ENCODE data around the gene POGZ. TPM values are rescaled to one million over a fixed set of nuclear protein-coding genes. Genes with fewer than 3 reads are reported as not detected.

The POGZ gene
- total RNA-seq, 1 experiment from 2014 or later, result 77.9 TPM

DNA sequence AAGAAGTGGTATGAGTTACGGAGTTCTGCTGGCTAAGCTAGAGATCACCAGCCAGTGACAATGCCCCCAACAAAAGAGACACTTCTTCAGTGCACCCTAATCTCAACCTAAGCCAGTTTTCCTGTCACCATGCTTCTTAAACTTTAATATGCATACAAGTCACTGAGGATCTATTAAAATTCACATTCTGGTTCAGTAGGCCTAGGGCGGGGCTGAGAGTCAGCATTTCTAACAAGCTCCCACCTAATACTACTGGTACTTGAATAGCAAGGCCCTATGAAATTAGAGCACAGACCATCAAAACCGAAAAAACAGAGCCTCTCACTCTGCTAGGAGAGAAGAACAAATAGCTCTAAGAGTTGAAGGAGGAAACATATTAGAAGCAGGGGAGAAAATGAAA lies 52.0 kb downstream of the POGZ start:
- Histone ChIP-seq H3K27ac (ENCODE audit: low read length) (no peak overlapping the region), H2AFZ (ENCODE audit: low read length) (no peak overlapping the region), H3K4me3 (ENCODE audit: low read length) (no peak overlapping the region), H3K4me1 (ENCODE audit: insufficient read depth, low read length) (no peaks in the 10 kb centered on the region), H3K9me2 (replicated peaks; ENCODE audit: low read length) (no peaks in the 10 kb centered on the region), H4K20me1 (ENCODE audit: low read length) (no peaks in the 10 kb centered on the region; the same call in 1 of the 2 replicates), H3K4me2 (ENCODE audit: low read length) (no peak overlapping the region), H3F3A (ENCODE audit: low read length, unreplicated experiment) (peaks cover 4% of the 10 kb centered on the region), H3K36me3 (ENCODE audit: low read depth, low read length) (peaks cover 62% of the 10 kb centered on the region), H3K9ac (ENCODE audit: low read length) (no peak overlapping the region), H3K9me3 (ENCODE audit: low read length) (no peaks in the 10 kb centered on the region), H3K79me2 (ENCODE audit: low read length) (no peaks in the 10 kb centered on the region), H3K27me3 (ENCODE audit: low read length) (no peaks in the 10 kb centered on the region)
- DNase-seq, result no peak
- TF ChIP-seq CTCF (conservative IDR thresholded peaks at IDR 0.05; ENCODE audit: low read depth, low read length) (no peak), EZH2 (IDR thresholded peaks at IDR 0.05; ENCODE audit: low read length, unreplicated experiment) (no peak), EZH2phosphoT487 (IDR thresholded peaks at IDR 0.05; ENCODE audit: borderline replicate concordance, low read length) (no peak)
- ChIA-PET CTCF (no interaction called here), POLR2A (ENCODE audit: unreplicated experiment) (no interaction called here)
- no TSS peak for BruUV-seq (replicated peaks)
- no peak for ATAC-seq
- intact Hi-C loops (cut with micrococcal nuclease), result no loop called here

- H3K79me2 ChIP-seq (ENCODE audit: low read length), result peaks cover 9% of the 10 kb centered on the region
- H3K27me3 ChIP-seq (ENCODE audit: low read length), result no peaks in the 10 kb centered on the region
- H3F3A ChIP-seq (ENCODE audit: low read length, unreplicated experiment), result peaks cover 4% of the 10 kb centered on the region
- no peak overlapping the region for H3K9ac ChIP-seq (ENCODE audit: low read length)
- no peak overlapping the region for H3K4me2 ChIP-seq (ENCODE audit: low read length)
- ChIA-PET CTCF (no interaction called here), POLR2A (ENCODE audit: unreplicated experiment) (interaction anchor here (0.6 kb wide), 1 partner anchor 92 kb away, joined by 3 read pairs; no protein-coding TSS in a partner anchor)
- no peaks in the 10 kb centered on the region for H3K9me2 ChIP-seq (replicated peaks; ENCODE audit: low read length)
- H3K36me3 ChIP-seq (ENCODE audit: low read depth, low read length), result peaks cover 62% of the 10 kb centered on the region
- no peak for DNase-seq
- no peak for TF ChIP-seq EZH2 (IDR thresholded peaks at IDR 0.05; ENCODE audit: low read length, unreplicated experiment)
- TF ChIP-seq EZH2phosphoT487 (IDR thresholded peaks at IDR 0.05; ENCODE audit: borderline replicate concordance, low read length), result no peak
- TF ChIP-seq CTCF (conservative IDR thresholded peaks at IDR 0.05; ENCODE audit: low read depth, low read length), result no peak
- H2AFZ ChIP-seq (ENCODE audit: low read length), result no peak overlapping the region
- no peaks in the 10 kb centered on the region for H3K9me3 ChIP-seq (ENCODE audit: low read length)
- H3K27ac ChIP-seq (ENCODE audit: low read length), result no peak overlapping the region
- BruUV-seq (replicated peaks), result no TSS peak
- H3K4me1 ChIP-seq (ENCODE audit: insufficient read depth, low read length), result peaks cover 3% of the 10 kb centered on the region; the same call in 1 of the 2 replicates
- no peaks in the 10 kb centered on the region; the same call in 1 of the 2 replicates for H4K20me1 ChIP-seq (ENCODE audit: low read length)
- ATAC-seq, result no peak
- intact Hi-C loops (cut with micrococcal nuclease), result no loop called here
- no peak overlapping the region for H3K4me3 ChIP-seq (ENCODE audit: low read length)
These were observed 53.1 kb downstream of the POGZ start for GRCh38 chr1:151406176-151406575.

GRCh38 chr1:151405187-151405951 lies 53.9 kb downstream of the POGZ start:
- no peaks in the 10 kb centered on the region for H3K9me3 ChIP-seq (ENCODE audit: low read length)
- DNase-seq (no peak), ATAC-seq (no peak)
- ChIA-PET CTCF (interaction anchor here (1.2 kb wide), 1 partner anchor 154 kb away, joined by 6 read pairs; no protein-coding TSS in a partner anchor), POLR2A (ENCODE audit: unreplicated experiment) (no interaction called here)
- H3K27me3 ChIP-seq (ENCODE audit: low read length), result no peaks in the 10 kb centered on the region
- TF ChIP-seq EZH2 (IDR thresholded peaks at IDR 0.05; ENCODE audit: low read length, unreplicated experiment), result no peak
- TF ChIP-seq EZH2phosphoT487 (IDR thresholded peaks at IDR 0.05; ENCODE audit: borderline replicate concordance, low read length), result no peak
- no peak for TF ChIP-seq CTCF (conservative IDR thresholded peaks at IDR 0.05; ENCODE audit: low read depth, low read length)
- H3K9ac ChIP-seq (ENCODE audit: low read length), result no peak overlapping the region
- no peak overlapping the region for H2AFZ ChIP-seq (ENCODE audit: low read length)
- H4K20me1 ChIP-seq (ENCODE audit: low read length), result peaks cover 5% of the 10 kb centered on the region
- H3K79me2 ChIP-seq (ENCODE audit: low read length), result peaks cover 17% of the 10 kb centered on the region
- no peaks in the 10 kb centered on the region for H3K9me2 ChIP-seq (replicated peaks; ENCODE audit: low read length)
- peaks cover 4% of the 10 kb centered on the region for H3F3A ChIP-seq (ENCODE audit: low read length, unreplicated experiment)
- intact Hi-C loops (cut with micrococcal nuclease), result no loop called here
- no peak overlapping the region for H3K4me2 ChIP-seq (ENCODE audit: low read length)
- H3K36me3 ChIP-seq (ENCODE audit: low read depth, low read length), result peaks cover 62% of the 10 kb centered on the region
- no peak overlapping the region for H3K27ac ChIP-seq (ENCODE audit: low read length)
- BruUV-seq (replicated peaks), result no TSS peak
- H3K4me3 ChIP-seq (ENCODE audit: low read length), result no peak overlapping the region
- peaks cover 11% of the 10 kb centered on the region for H3K4me1 ChIP-seq (ENCODE audit: insufficient read depth, low read length)
